Measurements from ENCODE around the gene SHLD1. TPM values are rescaled to one million over a fixed set of nuclear protein-coding genes. Genes with fewer than 3 reads are reported as not detected.

Gene SHLD1
- total and polyA plus RNA-seq, 2 experiments from 2014 or later, result 8.3 to 9.1 TPM

GRCh38 chr20:5845681-5846615, 95.7 kb downstream of the SHLD1 start:
- peak; percentile 25 for DNase-seq (ENCODE audit: low spot score)
- Histone ChIP-seq H3K36me3 (replicated peaks; ENCODE audit: insufficient read depth, low read depth) (no peaks in the 10 kb centered on the region), H2AFZ (no peak overlapping the region), H3K79me2 (no peaks in the 10 kb centered on the region), H3K4me1 (ENCODE audit: insufficient read depth) (peaks cover 23% of the 10 kb centered on the region), H4K20me1 (ENCODE audit: insufficient read depth, poor library complexity, severe bottlenecking) (no peaks in the 10 kb centered on the region), H3K4me2 (peak overlapping the region; percentile 55), H3K9me3 (ENCODE audit: low read depth) (no peaks in the 10 kb centered on the region), H3K27me3 (no peaks in the 10 kb centered on the region), H3K9me2 (replicated peaks; ENCODE audit: insufficient read depth) (no peaks in the 10 kb centered on the region), H3K4me3 (no peak overlapping the region), H3K27ac (peak overlapping the region; percentile 6)
- 25% methylated on average over 12 of the region's 12 CpGs for WGBS (ENCODE audit: low lambda C conversion rate, missing lambda C conversion rate)
- TF ChIP-seq EZH2phosphoT487 (IDR thresholded peaks at IDR 0.05; ENCODE audit: low read depth, severe bottlenecking, unreplicated experiment) (no peak), EZH2 (IDR thresholded peaks at IDR 0.05; ENCODE audit: borderline replicate concordance) (no peak)

GRCh38 chr20:5848711-5849505, 98.7 kb downstream of the SHLD1 start:
- H3K9me2 ChIP-seq (replicated peaks; ENCODE audit: insufficient read depth), result no peaks in the 10 kb centered on the region
- WGBS (ENCODE audit: low lambda C conversion rate, missing lambda C conversion rate), result 67% methylated on average over 11 of the region's 11 CpGs
- DNase-seq (ENCODE audit: low spot score), result no peak
- no peak overlapping the region for H3K27ac ChIP-seq
- H3K9me3 ChIP-seq (ENCODE audit: low read depth), result no peaks in the 10 kb centered on the region
- H3K4me2 ChIP-seq, result no peak overlapping the region
- peaks cover 12% of the 10 kb centered on the region for H3K4me1 ChIP-seq (ENCODE audit: insufficient read depth)
- H3K27me3 ChIP-seq, result no peaks in the 10 kb centered on the region
- no peak overlapping the region for H3K4me3 ChIP-seq
- no peaks in the 10 kb centered on the region for H4K20me1 ChIP-seq (ENCODE audit: insufficient read depth, poor library complexity, severe bottlenecking)
- TF ChIP-seq EZH2 (IDR thresholded peaks at IDR 0.05; ENCODE audit: borderline replicate concordance), result no peak
- no peak for TF ChIP-seq CTCF (IDR thresholded peaks at IDR 0.05; ENCODE audit: poor library complexity)
- TF ChIP-seq EZH2phosphoT487 (IDR thresholded peaks at IDR 0.05; ENCODE audit: low read depth, severe bottlenecking, unreplicated experiment), result no peak
- no peaks in the 10 kb centered on the region for H3K36me3 ChIP-seq (replicated peaks; ENCODE audit: insufficient read depth, low read depth)
- H2AFZ ChIP-seq, result no peak overlapping the region
- H3K79me2 ChIP-seq, result no peaks in the 10 kb centered on the region

GRCh38 chr20:5855939-5856338, 105.7 kb downstream of the SHLD1 start:
- no peak overlapping the region for H3K4me3 ChIP-seq

GRCh38 chr20:5859608-5860007, 109.4 kb downstream of the SHLD1 start:
- no peaks in the 10 kb centered on the region for H3K9me2 ChIP-seq (replicated peaks; ENCODE audit: insufficient read depth)
- H3K27me3 ChIP-seq, result no peaks in the 10 kb centered on the region
- no peaks in the 10 kb centered on the region for H3K79me2 ChIP-seq
- WGBS (ENCODE audit: low lambda C conversion rate, missing lambda C conversion rate), result 70% methylated on average over 5 of the region's 5 CpGs
- no peaks in the 10 kb centered on the region for H3K9me3 ChIP-seq (ENCODE audit: low read depth)
- TF ChIP-seq EZH2phosphoT487 (IDR thresholded peaks at IDR 0.05; ENCODE audit: low read depth, severe bottlenecking, unreplicated experiment), result no peak
- H3K4me1 ChIP-seq (ENCODE audit: insufficient read depth), result no peaks in the 10 kb centered on the region
- DNase-seq (ENCODE audit: low spot score), result no peak
- H2AFZ ChIP-seq, result no peak overlapping the region
- no peak overlapping the region for H3K4me3 ChIP-seq
- no peak overlapping the region for H3K4me2 ChIP-seq
- no peaks in the 10 kb centered on the region for H4K20me1 ChIP-seq (ENCODE audit: insufficient read depth, poor library complexity, severe bottlenecking)
- no peak overlapping the region for H3K27ac ChIP-seq
- H3K36me3 ChIP-seq (replicated peaks; ENCODE audit: insufficient read depth, low read depth), result no peaks in the 10 kb centered on the region

More at GRCh38 chr20:5855939-5856338, 105.7 kb downstream of the SHLD1 start:
- Histone ChIP-seq H3K9me2 (replicated peaks; ENCODE audit: insufficient read depth) (no peaks in the 10 kb centered on the region), H3K4me1 (ENCODE audit: insufficient read depth) (no peaks in the 10 kb centered on the region), H3K27me3 (no peaks in the 10 kb centered on the region), H4K20me1 (ENCODE audit: insufficient read depth, poor library complexity, severe bottlenecking) (no peaks in the 10 kb centered on the region), H3K9me3 (ENCODE audit: low read depth) (no peaks in the 10 kb centered on the region), H3K36me3 (replicated peaks; ENCODE audit: insufficient read depth, low read depth) (no peaks in the 10 kb centered on the region), H2AFZ (no peak overlapping the region), H3K4me2 (no peak overlapping the region), H3K27ac (no peak overlapping the region), H3K79me2 (no peaks in the 10 kb centered on the region)
- WGBS (ENCODE audit: low lambda C conversion rate, missing lambda C conversion rate), result 93% methylated on average over 3 of the region's 3 CpGs
- TF ChIP-seq EZH2phosphoT487 (IDR thresholded peaks at IDR 0.05; ENCODE audit: low read depth, severe bottlenecking, unreplicated experiment) (no peak), EZH2 (IDR thresholded peaks at IDR 0.05; ENCODE audit: borderline replicate concordance) (no peak)
- DNase-seq (ENCODE audit: low spot score), result no peak
